ENCODE data around the gene CFAP53. TPM values are rescaled to one million over a fixed set of nuclear protein-coding genes. Genes with fewer than 3 reads are reported as not detected.

Gene CFAP53
- polyA plus RNA-seq, 1 donor from 2014 or later: 0.64 TPM

GRCh38 chr18:50312296-50313030, 46.2 kb upstream of the CFAP53 start:
- Histone ChIP-seq H3K79me2 (replicated peaks; ENCODE audit: insufficient read depth, low read length) (no peaks in the 10 kb centered on the region), H3K9ac (ENCODE audit: low read length) (no peak overlapping the region), H3K27ac (ENCODE audit: low read length) (no peak overlapping the region), H3F3A (ENCODE audit: insufficient read depth, low read length, poor library complexity, severe bottlenecking) (no peaks in the 10 kb centered on the region), H3K36me3 (ENCODE audit: insufficient read depth, low read length) (no peaks in the 10 kb centered on the region), H4K20me1 (ENCODE audit: insufficient read depth) (no peaks in the 10 kb centered on the region), H3K9me3 (ENCODE audit: low read length) (no peaks in the 10 kb centered on the region), H3K4me3 (ENCODE audit: low read length) (no peak overlapping the region), H2AFZ (ENCODE audit: low read depth, low read length) (no peak overlapping the region), H3K27me3 (ENCODE audit: insufficient read depth, low read depth, low read length) (no peaks in the 10 kb centered on the region), H3K9me2 (ENCODE audit: insufficient read depth, low read length) (no peaks in the 10 kb centered on the region), H3K4me2 (ENCODE audit: low read length) (no peak overlapping the region)
- TF ChIP-seq REST (IDR thresholded peaks at IDR 0.05; ENCODE audit: borderline replicate concordance) (no peak), CTCF (IDR thresholded peaks at IDR 0.05; ENCODE audit: poor library complexity, severe bottlenecking) (no peak), MXI1 (conservative IDR thresholded peaks at IDR 0.05; ENCODE audit: poor library complexity, severe bottlenecking) (no peak), POLR2AphosphoS5 (IDR thresholded peaks at IDR 0.05) (no peak), EP300 (conservative IDR thresholded peaks at IDR 0.05; ENCODE audit: poor library complexity, severe bottlenecking) (no peak), EZH2 (IDR thresholded peaks at IDR 0.05; ENCODE audit: borderline replicate concordance, insufficient read depth, low read length, poor library complexity, severe bottlenecking) (no peak), RAD21 (conservative IDR thresholded peaks at IDR 0.05) (no peak), SMC3 (conservative IDR thresholded peaks at IDR 0.05; ENCODE audit: poor library complexity) (no peak), TAF1 (IDR thresholded peaks at IDR 0.05; ENCODE audit: low read depth) (no peak)

- H3K9me2 ChIP-seq (ENCODE audit: insufficient read depth, low read length): no peaks in the 10 kb centered on the region
- TF ChIP-seq EP300 (conservative IDR thresholded peaks at IDR 0.05; ENCODE audit: poor library complexity, severe bottlenecking) (no peak), MXI1 (conservative IDR thresholded peaks at IDR 0.05; ENCODE audit: poor library complexity, severe bottlenecking) (no peak), POLR2AphosphoS5 (IDR thresholded peaks at IDR 0.05) (no peak), CTCF (IDR thresholded peaks at IDR 0.05; ENCODE audit: poor library complexity, severe bottlenecking) (no peak), EZH2 (IDR thresholded peaks at IDR 0.05; ENCODE audit: borderline replicate concordance, insufficient read depth, low read length, poor library complexity, severe bottlenecking) (no peak), REST (IDR thresholded peaks at IDR 0.05; ENCODE audit: borderline replicate concordance) (no peak), TAF1 (IDR thresholded peaks at IDR 0.05; ENCODE audit: low read depth) (no peak), RAD21 (conservative IDR thresholded peaks at IDR 0.05) (no peak), SMC3 (conservative IDR thresholded peaks at IDR 0.05; ENCODE audit: poor library complexity) (no peak)
These were observed 45.4 kb upstream of the CFAP53 start for GRCh38 chr18:50311650-50312049.

More at GRCh38 chr18:50311650-50312049, 45.4 kb upstream of the CFAP53 start:
- no peaks in the 10 kb centered on the region for H3K36me3 ChIP-seq (ENCODE audit: insufficient read depth, low read length)
- H2AFZ ChIP-seq (ENCODE audit: low read depth, low read length): no peak overlapping the region
- no peaks in the 10 kb centered on the region for H3K9me3 ChIP-seq (ENCODE audit: low read length)
- no peak overlapping the region for H3K4me2 ChIP-seq (ENCODE audit: low read length)
- no peak overlapping the region for H3K27ac ChIP-seq (ENCODE audit: low read length)
- no peaks in the 10 kb centered on the region for H3F3A ChIP-seq (ENCODE audit: insufficient read depth, low read length, poor library complexity, severe bottlenecking)
- no peak overlapping the region for H3K9ac ChIP-seq (ENCODE audit: low read length)
- H3K27me3 ChIP-seq (ENCODE audit: insufficient read depth, low read depth, low read length): no peaks in the 10 kb centered on the region
- no peak overlapping the region for H3K4me3 ChIP-seq (ENCODE audit: low read length)
- H4K20me1 ChIP-seq (ENCODE audit: insufficient read depth): no peaks in the 10 kb centered on the region
- H3K79me2 ChIP-seq (replicated peaks; ENCODE audit: insufficient read depth, low read length): no peaks in the 10 kb centered on the region
